Jurkat, Clone E6-1 (cell line): ENCODE measurements around the gene AQP12A.

Source experiments
- DNase-seq: peaks from one replicate; pipeline ENCODE4 v3.0.0-alpha.2; 2011; ENCODE audit warnings: low read depth, low spot score
- H3K4me3 ChIP-seq: 2 replicates; pipeline ENCODE4 v1.5.1; 2011; ENCODE audit warnings: mild to moderate bottlenecking, low read length, control low read depth, moderate library complexity

AQP12A gene

GRCh38 chr2:240702640-240703011 is 11.0 kb downstream of the AQP12A start:
- H3K4me3 ChIP-seq = no peak overlapping the region
- no peak for DNase-seq

- H3K4me3 ChIP-seq = no peak overlapping the region
- no peak for DNase-seq
These were observed 12.0 kb downstream of the AQP12A start for GRCh38 chr2:240703417-240704341.

GRCh38 chr2:240704651-240705050 is 13.0 kb downstream of the AQP12A start:
- H3K4me3 ChIP-seq = no peak overlapping the region
- DNase-seq = peak; percentile 72

- DNase-seq = peak; percentile 39
- no peak overlapping the region for H3K4me3 ChIP-seq
These were observed 13.6 kb downstream of the AQP12A start for GRCh38 chr2:240705204-240705791.

- no peak overlapping the region for H3K4me3 ChIP-seq
- DNase-seq = no peak
These were observed 15.5 kb downstream of the AQP12A start for GRCh38 chr2:240707043-240707756.

GRCh38 chr2:240707821-240708220 is 16.2 kb downstream of the AQP12A start:
- DNase-seq = no peak
- H3K4me3 ChIP-seq = no peak overlapping the region

- DNase-seq = no peak
- H3K4me3 ChIP-seq = no peak overlapping the region
These were observed 16.8 kb downstream of the AQP12A start for GRCh38 chr2:240708457-240708856.

GRCh38 chr2:240711296-240711695 is 19.6 kb downstream of the AQP12A start:
- no peak for DNase-seq
- H3K4me3 ChIP-seq = no peak overlapping the region

- no peak for DNase-seq
These were observed 20.0 kb downstream of the AQP12A start for GRCh38 chr2:240711701-240712100.

GRCh38 chr2:240712121-240712520 is 20.5 kb downstream of the AQP12A start:
- DNase-seq = no peak
- H3K4me3 ChIP-seq = no peak overlapping the region

More at GRCh38 chr2:240711701-240712100, 20.0 kb downstream of the AQP12A start:
- H3K4me3 ChIP-seq = no peak overlapping the region

- no peak overlapping the region for H3K4me3 ChIP-seq
- DNase-seq = no peak
These were observed 21.6 kb downstream of the AQP12A start for GRCh38 chr2:240713071-240713927.

GRCh38 chr2:240713928-240714746 is 22.5 kb downstream of the AQP12A start:
- no peak for DNase-seq
- H3K4me3 ChIP-seq = no peak overlapping the region

GRCh38 chr2:240714747-240715725 is 23.4 kb downstream of the AQP12A start:
- no peak for DNase-seq
- H3K4me3 ChIP-seq = no peak overlapping the region

- no peak overlapping the region for H3K4me3 ChIP-seq
- DNase-seq = no peak
These were observed 24.6 kb downstream of the AQP12A start for GRCh38 chr2:240716130-240716798.

- no peak overlapping the region for H3K4me3 ChIP-seq
- DNase-seq = no peak
These were observed 25.5 kb downstream of the AQP12A start for GRCh38 chr2:240717181-240717641.

GRCh38 chr2:240717681-240718581 is 26.3 kb downstream of the AQP12A start:
- no peak overlapping the region for H3K4me3 ChIP-seq

More at GRCh38 chr2:240717681-240718581, 26.3 kb downstream of the AQP12A start:
- DNase-seq = no peak
